Mesothelial cell of epicardium (in vitro differentiated cells): ENCODE data around the gene ALOX5. TPM values are rescaled to one million over a fixed set of nuclear protein-coding genes. Genes with fewer than 3 reads are reported as not detected.

ENCODE experiments used
- DNase-seq, 2 experiments: peaks; one replicate each; pipeline ENCODE4 v3.0.0; 2021; ENCODE audit warnings: low spot score in 2 of 2; ENCODE audit not compliant: unreplicated experiment in 2 of 2
- H3K27ac Mint-ChIP-seq: 2 replicates; pipeline ENCODE4 v1.8.0; 2021; ENCODE audit warnings: mixed read lengths
- H3K27me3 Mint-ChIP-seq: 2 replicates; pipeline ENCODE4 v1.8.0; 2021; ENCODE audit warnings: low read depth, mixed read lengths
- H3K36me3 Mint-ChIP-seq: 2 replicates; pipeline ENCODE4 v1.8.0; 2021; ENCODE audit warnings: mixed read lengths
- H3K4me1 Mint-ChIP-seq: 2 replicates; pipeline ENCODE4 v1.8.0; 2021; ENCODE audit warnings: mixed read lengths
- H3K4me3 Mint-ChIP-seq: 2 replicates; pipeline ENCODE4 v1.8.0; 2021; ENCODE audit warnings: mild to moderate bottlenecking, moderate library complexity, mixed read lengths
- H3K9me3 Mint-ChIP-seq: 2 replicates; pipeline ENCODE4 v1.8.0; 2021; ENCODE audit warnings: mixed read lengths
- total RNA-seq: library from RNA; stranded (reverse); gene quantifications from 3 replicates; pipeline ENCODE4 v1.2.1, GENCODE V29; 2021
- TF ChIP-seq, protein P1 (sequence below): fragments of 200-600 bp; sonication (generic); IDR thresholded peaks from one replicate; pipeline ENCODE4 v1.5.0; 2021; ENCODE audit warnings: antibody characterized with exemption; ENCODE audit not compliant: unreplicated experiment

The ALOX5 gene
- total RNA-seq, 1 donor from 2014 or later: 9.6 TPM

DNA sequence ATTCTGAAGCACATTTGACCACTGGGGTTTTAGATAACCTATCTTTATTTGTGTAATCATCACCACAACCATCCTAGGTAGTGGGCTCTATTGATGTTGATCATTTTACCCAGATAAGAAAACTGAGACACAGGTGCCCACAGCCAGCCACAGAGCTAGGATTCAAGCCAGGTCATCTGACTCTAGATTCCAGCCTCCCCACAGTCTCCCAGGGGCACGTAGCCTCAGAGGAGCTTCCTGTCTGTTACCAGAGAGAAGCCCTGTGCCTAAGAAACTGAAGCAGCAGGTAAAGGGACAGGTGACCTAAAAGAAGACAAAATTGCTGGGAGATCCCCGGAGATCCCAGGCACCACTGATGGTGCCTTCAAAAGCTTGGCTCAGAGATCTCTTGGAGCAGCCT lies 55.8 kb downstream of the ALOX5 start:
- Mint-ChIP-seq H3K4me3 (no peak overlapping the region), H3K4me1 (peaks cover 3% of the 10 kb centered on the region), H3K9me3 (no peaks in the 10 kb centered on the region), H3K36me3 (no peaks in the 10 kb centered on the region), H3K27me3 (no peaks in the 10 kb centered on the region), H3K27ac (no peak overlapping the region)
- no peak for DNase-seq
- TF ChIP-seq, protein P1, sequence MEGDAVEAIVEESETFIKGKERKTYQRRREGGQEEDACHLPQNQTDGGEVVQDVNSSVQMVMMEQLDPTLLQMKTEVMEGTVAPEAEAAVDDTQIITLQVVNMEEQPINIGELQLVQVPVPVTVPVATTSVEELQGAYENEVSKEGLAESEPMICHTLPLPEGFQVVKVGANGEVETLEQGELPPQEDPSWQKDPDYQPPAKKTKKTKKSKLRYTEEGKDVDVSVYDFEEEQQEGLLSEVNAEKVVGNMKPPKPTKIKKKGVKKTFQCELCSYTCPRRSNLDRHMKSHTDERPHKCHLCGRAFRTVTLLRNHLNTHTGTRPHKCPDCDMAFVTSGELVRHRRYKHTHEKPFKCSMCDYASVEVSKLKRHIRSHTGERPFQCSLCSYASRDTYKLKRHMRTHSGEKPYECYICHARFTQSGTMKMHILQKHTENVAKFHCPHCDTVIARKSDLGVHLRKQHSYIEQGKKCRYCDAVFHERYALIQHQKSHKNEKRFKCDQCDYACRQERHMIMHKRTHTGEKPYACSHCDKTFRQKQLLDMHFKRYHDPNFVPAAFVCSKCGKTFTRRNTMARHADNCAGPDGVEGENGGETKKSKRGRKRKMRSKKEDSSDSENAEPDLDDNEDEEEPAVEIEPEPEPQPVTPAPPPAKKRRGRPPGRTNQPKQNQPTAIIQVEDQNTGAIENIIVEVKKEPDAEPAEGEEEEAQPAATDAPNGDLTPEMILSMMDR: no peak

DNA sequence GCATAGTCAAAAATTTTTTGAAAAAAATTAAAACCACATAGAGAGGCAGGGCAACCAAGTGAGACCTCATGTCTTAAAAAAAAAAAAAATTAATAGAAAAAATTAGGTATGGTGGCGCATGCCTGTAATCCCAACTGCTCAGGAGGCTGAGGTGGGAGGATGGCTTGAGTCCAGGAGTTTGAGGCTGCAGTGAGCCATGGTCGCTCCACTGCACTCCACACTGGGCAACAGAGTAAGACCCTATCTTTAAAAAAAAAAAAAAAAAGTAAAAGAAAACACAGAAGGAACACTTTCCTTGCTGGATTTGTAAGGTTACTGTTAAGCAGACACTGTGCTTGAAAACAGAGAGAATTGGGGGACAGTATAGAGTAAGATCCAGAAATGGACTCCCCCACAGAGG lies 58.1 kb downstream of the ALOX5 start:
- Mint-ChIP-seq H3K36me3 (no peaks in the 10 kb centered on the region), H3K4me3 (no peak overlapping the region), H3K9me3 (peaks cover 12% of the 10 kb centered on the region), H3K4me1 (peaks cover 3% of the 10 kb centered on the region), H3K27me3 (no peaks in the 10 kb centered on the region), H3K27ac (no peak overlapping the region)
- TF ChIP-seq, protein P1: no peak
- DNase-seq: no peak

DNA sequence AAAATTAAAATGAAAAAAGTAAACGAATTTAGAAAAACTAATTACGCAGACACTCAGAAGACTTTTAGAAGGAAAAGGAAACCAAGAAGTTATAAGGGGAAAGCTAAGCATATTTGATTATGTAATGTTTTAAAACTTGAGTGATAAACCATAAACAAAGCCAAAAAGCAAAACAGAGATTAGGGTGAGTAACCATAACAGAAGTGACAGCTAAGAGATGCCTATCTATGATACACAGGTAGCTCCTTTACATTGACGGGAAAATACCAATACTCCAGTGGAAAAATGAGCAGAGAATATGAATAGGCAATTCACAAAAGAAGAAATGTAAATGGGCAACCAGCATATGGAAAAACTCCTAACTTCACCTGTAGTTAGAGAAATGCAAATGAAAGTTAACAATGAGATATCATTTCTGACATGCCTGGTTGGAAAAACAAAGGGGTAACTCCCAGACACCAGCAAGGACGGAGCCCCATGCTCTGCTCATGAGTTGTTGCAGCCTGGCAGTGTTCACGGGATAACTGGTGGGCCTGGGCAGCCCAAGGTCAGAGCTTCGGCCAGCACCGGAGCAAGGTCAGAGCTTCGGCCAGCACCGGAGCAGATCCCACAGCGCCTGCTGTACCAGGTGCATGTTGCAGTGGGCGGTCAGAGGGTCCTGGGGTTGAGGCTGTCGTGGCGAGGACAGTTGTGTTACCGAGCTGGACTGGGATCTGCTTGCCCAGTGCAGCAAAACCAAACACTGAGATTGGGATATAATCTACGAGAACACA lies 58.9 kb downstream of the ALOX5 start:
- Mint-ChIP-seq H3K4me1 (peaks cover 3% of the 10 kb centered on the region), H3K9me3 (peaks cover 12% of the 10 kb centered on the region), H3K27me3 (no peaks in the 10 kb centered on the region), H3K4me3 (no peak overlapping the region), H3K36me3 (no peaks in the 10 kb centered on the region), H3K27ac (no peak overlapping the region)
- DNase-seq: no peak
- TF ChIP-seq, protein P1: no peak

DNA sequence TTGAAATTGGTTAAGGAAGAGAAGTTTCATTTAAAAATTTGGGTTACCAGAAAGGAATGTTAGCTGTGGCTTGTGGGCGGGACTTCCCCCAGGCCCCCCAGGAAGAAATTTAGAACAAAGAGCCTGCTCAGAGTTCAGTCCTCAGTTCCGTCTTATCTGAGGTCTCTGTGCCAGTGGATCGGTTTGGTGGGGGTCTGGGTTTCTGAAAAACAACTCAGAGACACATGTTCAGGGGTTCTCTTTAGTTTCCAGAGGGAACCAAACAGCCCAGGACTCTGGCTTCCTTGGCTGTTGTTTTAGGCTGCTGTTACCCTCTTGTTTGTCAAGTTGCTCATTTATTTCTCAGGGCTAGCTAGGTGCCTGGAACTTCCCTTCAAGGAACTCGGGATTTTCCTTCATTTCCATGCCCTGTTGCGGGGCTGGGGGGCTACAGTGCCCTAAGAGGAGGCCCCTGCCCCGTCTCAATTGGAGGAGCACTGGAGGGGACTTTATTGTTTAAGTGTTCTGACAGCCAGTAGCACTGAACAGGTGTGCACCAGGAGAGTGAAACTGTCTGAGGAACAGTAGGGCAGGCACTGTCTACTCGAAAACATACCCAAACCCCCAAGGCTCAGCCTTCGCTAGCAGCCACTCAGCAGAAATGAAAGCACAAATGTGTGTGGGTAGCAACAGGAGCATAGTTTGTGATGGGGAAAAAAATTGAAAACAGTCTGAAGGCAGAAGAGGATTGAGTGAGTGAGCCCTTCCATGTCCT lies 59.9 kb downstream of the ALOX5 start:
- Mint-ChIP-seq H3K36me3 (no peaks in the 10 kb centered on the region), H3K9me3 (peaks cover 12% of the 10 kb centered on the region), H3K27ac (no peak overlapping the region), H3K4me1 (peaks cover 3% of the 10 kb centered on the region), H3K4me3 (no peak overlapping the region), H3K27me3 (no peaks in the 10 kb centered on the region)
- TF ChIP-seq, protein P1: no peak
- no peak for DNase-seq

DNA sequence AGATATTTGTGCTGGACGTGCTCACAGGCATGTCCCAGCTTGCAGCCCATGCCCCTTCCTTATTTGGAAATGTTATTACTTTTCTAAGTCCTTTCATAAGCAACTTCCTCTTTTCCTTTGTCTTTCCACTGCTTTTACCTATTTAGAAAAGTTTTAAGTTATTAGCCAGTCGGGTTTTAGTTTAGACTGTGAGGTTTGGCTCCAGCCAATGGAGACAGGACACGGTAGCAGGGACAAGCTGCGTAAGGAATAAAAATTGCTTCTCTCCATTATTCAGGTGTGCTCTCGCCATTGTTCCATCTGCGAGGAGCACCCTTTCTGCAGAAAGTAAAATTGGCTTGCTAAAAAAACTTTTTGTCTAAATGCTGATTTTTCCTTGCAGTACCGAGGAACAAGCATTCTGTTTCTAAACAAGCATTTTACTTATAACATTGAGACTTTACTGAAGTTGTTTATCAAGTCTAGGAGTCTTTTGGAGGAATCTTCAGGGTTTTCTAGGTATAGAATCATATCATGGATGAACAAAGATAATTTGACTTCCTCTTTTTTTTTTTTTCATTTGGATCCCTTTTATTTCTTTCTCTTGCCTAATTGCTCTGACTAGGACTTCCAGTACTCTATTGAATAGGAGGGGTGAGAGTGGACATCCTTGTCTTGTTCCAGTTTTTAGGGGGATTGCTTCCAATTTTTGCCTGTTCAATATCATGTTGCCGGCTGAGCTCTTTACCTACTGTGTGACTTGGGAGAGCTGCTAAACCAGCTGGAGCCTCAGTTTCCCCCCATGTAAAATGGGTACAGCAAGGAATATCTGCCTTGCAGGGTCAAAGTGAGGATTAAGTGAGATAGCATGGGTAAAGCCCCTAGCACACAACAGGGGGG lies 63.8 kb downstream of the ALOX5 start:
- no peak overlapping the region for H3K4me3 Mint-ChIP-seq
- H3K9me3 Mint-ChIP-seq: peaks cover 12% of the 10 kb centered on the region
- no peaks in the 10 kb centered on the region for H3K4me1 Mint-ChIP-seq
- no peak for DNase-seq
- H3K36me3 Mint-ChIP-seq: no peaks in the 10 kb centered on the region
- H3K27me3 Mint-ChIP-seq: peaks cover 2% of the 10 kb centered on the region
- no peak overlapping the region for H3K27ac Mint-ChIP-seq
- TF ChIP-seq, protein P1: no peak
